PC-3 (cell line): ENCODE measurements around the gene ZNF275.
"Not testable (repeated sequence)": the region's sequence is repeated elsewhere in the genome, so short reads cannot be mapped to it uniquely, and the experiment has no call there.

Experiments used
- EZH2 ChIP-seq: fragments of 300-600 bp; sonication (generic); IDR thresholded peaks from one replicate; pipeline ENCODE4 v1.6.1; 2017; ENCODE audit warnings: antibody characterized with exemption, mild to moderate bottlenecking, low read length; ENCODE audit not compliant: unreplicated experiment
- EZH2phosphoT487 ChIP-seq: fragments of 300-600 bp; sonication (generic); IDR thresholded peaks from 2 replicates; pipeline ENCODE4 v1.6.1; 2018; ENCODE audit warnings: mild to moderate bottlenecking, antibody characterized with exemption, low read length, borderline replicate concordance
- TF ChIP-seq, protein P1 (sequence below): fragments of 300-600 bp; sonication (generic); conservative IDR thresholded peaks from 2 replicates; pipeline ENCODE4 v1.5.1; 2017; ENCODE audit warnings: antibody characterized with exemption, low read depth, mild to moderate bottlenecking, low read length

DNA sequence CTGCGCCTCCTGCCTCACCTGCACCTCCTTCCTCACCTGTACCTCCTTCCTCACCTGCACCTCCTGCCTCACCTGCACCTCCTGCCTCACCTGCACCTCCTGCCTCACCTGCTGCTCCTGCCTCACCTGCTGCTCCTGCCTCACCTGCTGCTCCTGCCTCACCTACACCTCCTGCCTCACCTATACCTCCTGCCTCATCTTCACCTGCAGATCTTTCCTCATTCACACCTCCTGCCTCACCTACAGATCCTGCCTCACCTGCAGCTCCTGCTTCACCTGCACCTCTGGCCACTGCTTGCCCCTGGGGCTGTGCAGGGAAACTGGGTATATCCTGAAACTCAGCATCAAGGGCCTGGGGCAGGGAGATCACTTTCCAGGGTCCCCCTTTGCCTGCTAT is 13.9 kb upstream of the ZNF275 start:
- TF ChIP-seq, protein P1, sequence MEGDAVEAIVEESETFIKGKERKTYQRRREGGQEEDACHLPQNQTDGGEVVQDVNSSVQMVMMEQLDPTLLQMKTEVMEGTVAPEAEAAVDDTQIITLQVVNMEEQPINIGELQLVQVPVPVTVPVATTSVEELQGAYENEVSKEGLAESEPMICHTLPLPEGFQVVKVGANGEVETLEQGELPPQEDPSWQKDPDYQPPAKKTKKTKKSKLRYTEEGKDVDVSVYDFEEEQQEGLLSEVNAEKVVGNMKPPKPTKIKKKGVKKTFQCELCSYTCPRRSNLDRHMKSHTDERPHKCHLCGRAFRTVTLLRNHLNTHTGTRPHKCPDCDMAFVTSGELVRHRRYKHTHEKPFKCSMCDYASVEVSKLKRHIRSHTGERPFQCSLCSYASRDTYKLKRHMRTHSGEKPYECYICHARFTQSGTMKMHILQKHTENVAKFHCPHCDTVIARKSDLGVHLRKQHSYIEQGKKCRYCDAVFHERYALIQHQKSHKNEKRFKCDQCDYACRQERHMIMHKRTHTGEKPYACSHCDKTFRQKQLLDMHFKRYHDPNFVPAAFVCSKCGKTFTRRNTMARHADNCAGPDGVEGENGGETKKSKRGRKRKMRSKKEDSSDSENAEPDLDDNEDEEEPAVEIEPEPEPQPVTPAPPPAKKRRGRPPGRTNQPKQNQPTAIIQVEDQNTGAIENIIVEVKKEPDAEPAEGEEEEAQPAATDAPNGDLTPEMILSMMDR: not testable (repeated sequence)
- TF ChIP-seq EZH2phosphoT487, EZH2: not testable (repeated sequence)
